Colon (tissue), 2 donors: ENCODE results near the gene LRRC10B.

Source experiments
- FAIRE-seq: peaks from 2 replicates; lab custom pipeline; 2012; peaks lifted over from hg19 to GRCh38; lab: Jason Lieb, UNC
- donor health status: control.
- donor health status: control.

LRRC10B gene

GRCh38 chr11:61549177-61549576 is 40.6 kb downstream of the LRRC10B start:
- no peak for FAIRE-seq

- no peak for FAIRE-seq
Observed at GRCh38 chr11:61549662-61550568, 41.4 kb downstream of the LRRC10B start.

- FAIRE-seq, result no peak
Observed at GRCh38 chr11:61550665-61551227, 42.2 kb downstream of the LRRC10B start.

GRCh38 chr11:61551634-61552033 is 43.1 kb downstream of the LRRC10B start:
- no peak for FAIRE-seq

- FAIRE-seq, result no peak
Observed at GRCh38 chr11:61552108-61552635, 43.6 kb downstream of the LRRC10B start.

GRCh38 chr11:61553373-61554171 is 45.0 kb downstream of the LRRC10B start:
- FAIRE-seq, result no peak

- FAIRE-seq, result no peak
Observed at GRCh38 chr11:61554172-61554988, 45.8 kb downstream of the LRRC10B start.

- FAIRE-seq, result no peak
Observed at GRCh38 chr11:61555051-61555969, 46.8 kb downstream of the LRRC10B start.

- no peak for FAIRE-seq
Observed at GRCh38 chr11:61555978-61556377, 47.4 kb downstream of the LRRC10B start.

GRCh38 chr11:61556621-61557020 is 48.1 kb downstream of the LRRC10B start:
- FAIRE-seq, result no peak
